Vagina (tissue), 2 donors: Measurements from ENCODE around the gene FCRL1. TPM values are rescaled to one million over a fixed set of nuclear protein-coding genes. Genes with fewer than 3 reads are reported as not detected.

Experiments
- DNase-seq, 2 donors: peaks; one replicate each; pipeline ENCODE4 v3.0.0-alpha.2; 2017; ENCODE audit errors: extremely low spot score in 2 of 2
- H3K27ac ChIP-seq: fragments of 200-600 bp; sonication (generic); one replicate; pipeline ENCODE4 v1.5.1; 2019
- H3K27me3 ChIP-seq: fragments of 200-600 bp; sonication (generic); one replicate; pipeline ENCODE4 v1.5.1; 2019
- H3K36me3 ChIP-seq, 2 donors: fragments of 200-600 bp; sonication (generic); one replicate each; pipeline ENCODE4 v1.5.1; 2017 to 2019
- H3K4me1 ChIP-seq: fragments of 200-600 bp; sonication (generic); one replicate; pipeline ENCODE4 v1.5.1; 2019
- H3K4me3 ChIP-seq, 2 donors: fragments of 200-600 bp; sonication (generic); 1 replicate in 1 of 2; 2 replicates in 1 of 2; pipeline ENCODE4 v1.5.1; 2016 to 2019
- H3K9me3 ChIP-seq: fragments of 200-600 bp; sonication (generic); one replicate; pipeline ENCODE4 v1.5.1; 2019
- CTCF ChIP-seq, 3 experiments: fragments of 450-650 bp in 2 of 3; fragments of 200-600 bp in 1 of 3; sonication (generic) in 1 of 3; IDR thresholded peaks; one replicate each; pipeline ENCODE4 v1.5.1; 2017 to 2019; ENCODE audit warnings: antibody characterized with exemption in 3 of 3, mild to moderate bottlenecking in 2 of 3, moderate library complexity in 2 of 3
- POLR2A ChIP-seq, 2 donors: fragments of 450-650 bp; IDR thresholded peaks; one replicate each; pipeline ENCODE4 v1.6.1; 2017; ENCODE audit warnings: antibody characterized with exemption in 2 of 2, mild to moderate bottlenecking in 2 of 2, moderate library complexity in 2 of 2
- POLR2AphosphoS5 ChIP-seq, 2 donors: sonication (generic); formaldehyde crosslinking; IDR thresholded peaks; one replicate each; pipeline ENCODE4 v1.9.0; 2017; ENCODE audit warnings: antibody characterized with exemption in 2 of 2, mild to moderate bottlenecking in 2 of 2, low read depth in 1 of 2; ENCODE audit not compliant: insufficient read depth in 1 of 2
- intact Hi-C: fragments of 100-400 bp; cut with DNase I; formaldehyde crosslinking; loops from one replicate; pipeline ENCODE4 v1.15.1; 2023
- total RNA-seq: library from RNA; depleted of rRNA; stranded (reverse); fragments of >200 nt; gene quantifications from one replicate; pipeline ENCODE4 v1.2.3, GENCODE V29; 2016

The FCRL1 gene
- total RNA-seq, 1 donor from 2014 or later: 0.49 TPM

- TF ChIP-seq POLR2AphosphoS5 (IDR thresholded peaks at IDR 0.05; ENCODE audit: insufficient read depth in 1 of 2, low read depth in 1 of 2) (no peak), POLR2A (IDR thresholded peaks at IDR 0.05) (no peak), CTCF (IDR thresholded peaks at IDR 0.05) (no peak)
- H3K27ac ChIP-seq: no peak overlapping the region
- H3K36me3 ChIP-seq: no peaks in the 10 kb centered on the region
- no peaks in the 10 kb centered on the region for H3K27me3 ChIP-seq
- no peaks in the 10 kb centered on the region for H3K9me3 ChIP-seq
- intact Hi-C loops: no loop called here
- H3K4me3 ChIP-seq: no peak overlapping the region
- H3K4me1 ChIP-seq: no peaks in the 10 kb centered on the region
- DNase-seq: no peak
Observed at GRCh38 chr1:157773493-157774350, 46.2 kb downstream of the FCRL1 start.

GRCh38 chr1:157771661-157772425 lies 48.1 kb downstream of the FCRL1 start:
- TF ChIP-seq POLR2A (IDR thresholded peaks at IDR 0.05) (no peak), POLR2AphosphoS5 (IDR thresholded peaks at IDR 0.05; ENCODE audit: insufficient read depth in 1 of 2, low read depth in 1 of 2) (no peak), CTCF (IDR thresholded peaks at IDR 0.05) (no peak)
- H3K27ac ChIP-seq: no peak overlapping the region
- H3K4me1 ChIP-seq: no peaks in the 10 kb centered on the region
- H3K9me3 ChIP-seq: no peaks in the 10 kb centered on the region
- intact Hi-C loops: no loop called here
- no peak overlapping the region for H3K4me3 ChIP-seq
- H3K27me3 ChIP-seq: no peaks in the 10 kb centered on the region
- DNase-seq: no peak
- H3K36me3 ChIP-seq: no peaks in the 10 kb centered on the region

- no peak overlapping the region for H3K4me3 ChIP-seq
- no peak overlapping the region for H3K27ac ChIP-seq
- intact Hi-C loops: no loop called here
- no peaks in the 10 kb centered on the region for H3K4me1 ChIP-seq
- no peak for DNase-seq
- H3K36me3 ChIP-seq: no peaks in the 10 kb centered on the region
- no peaks in the 10 kb centered on the region for H3K27me3 ChIP-seq
- no peaks in the 10 kb centered on the region for H3K9me3 ChIP-seq
- TF ChIP-seq POLR2AphosphoS5 (IDR thresholded peaks at IDR 0.05; ENCODE audit: insufficient read depth in 1 of 2, low read depth in 1 of 2): no peak
- TF ChIP-seq CTCF (IDR thresholded peaks at IDR 0.05): no peak
- no peak for TF ChIP-seq POLR2A (IDR thresholded peaks at IDR 0.05)
Observed at GRCh38 chr1:157770442-157771043, 49.4 kb downstream of the FCRL1 start.

GRCh38 chr1:157766792-157767191 lies 53.1 kb downstream of the FCRL1 start:
- intact Hi-C loops: no loop called here
- Histone ChIP-seq H3K9me3 (no peaks in the 10 kb centered on the region), H3K4me1 (no peaks in the 10 kb centered on the region), H3K27ac (no peak overlapping the region), H3K4me3 (no peak overlapping the region), H3K27me3 (no peaks in the 10 kb centered on the region), H3K36me3 (no peaks in the 10 kb centered on the region)
- TF ChIP-seq POLR2A (IDR thresholded peaks at IDR 0.05): no peak
- no peak for TF ChIP-seq POLR2AphosphoS5 (IDR thresholded peaks at IDR 0.05; ENCODE audit: insufficient read depth in 1 of 2, low read depth in 1 of 2)
- TF ChIP-seq CTCF (IDR thresholded peaks at IDR 0.05): no peak
- DNase-seq: no peak
